Measurements from ENCODE around the gene SLC28A1. TPM values are rescaled to one million over a fixed set of nuclear protein-coding genes. Genes with fewer than 3 reads are reported as not detected.

The SLC28A1 gene
- total and polyA plus RNA-seq, 4 donors = 0.09 to 39.7 (median 18.3) TPM

DNA sequence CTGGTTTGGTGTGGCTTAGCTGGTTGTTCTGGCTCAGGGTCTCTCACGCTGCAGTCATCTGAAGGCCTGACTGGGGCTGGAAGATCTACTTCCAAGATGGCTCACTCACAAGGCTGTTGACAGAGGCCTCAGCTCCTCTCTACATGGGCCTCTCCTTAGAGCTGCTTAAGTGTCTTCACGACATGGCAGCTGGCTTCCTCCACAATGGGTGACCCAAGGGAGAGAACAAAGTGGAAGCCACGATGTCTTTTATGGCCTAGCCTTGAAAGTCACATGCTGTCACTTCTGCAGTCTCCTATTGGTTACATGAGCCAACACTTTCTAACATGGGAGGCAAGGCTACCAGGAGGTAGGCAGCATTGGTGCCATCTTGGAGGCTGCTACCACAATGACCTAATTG, 83.8 kb downstream of the SLC28A1 start:
- H3K9ac ChIP-seq (ENCODE audit: low read depth in 1 of 2, low read length in 2 of 2) = no peak overlapping the region
- WGBS = 95% methylated on average over 3 of the region's 3 CpGs
- no peak for DNase-seq (ENCODE audit: low spot score)
- no peaks in the 10 kb centered on the region for H3K27me3 ChIP-seq (ENCODE audit: control insufficient read depth in 4 of 4, insufficient read depth in 4 of 4, low read length in 3 of 4)
- peaks cover 0 to 17% (median 10%) of the 10 kb centered on the region in 4 donors for H3K36me3 ChIP-seq (ENCODE audit: control insufficient read depth in 4 of 4, insufficient read depth in 3 of 4, low read depth in 1 of 4, low read length in 3 of 4)
- no peak overlapping the region for H3K4me3 ChIP-seq (ENCODE audit: low read depth in 1 of 3, low read length in 3 of 3)
- no peak overlapping the region for H3K27ac ChIP-seq (ENCODE audit: low read depth in 1 of 2, low read length in 2 of 2)
- no peak for TF ChIP-seq YY1 (IDR thresholded peaks at IDR 0.05)
- TF ChIP-seq, protein P1, sequence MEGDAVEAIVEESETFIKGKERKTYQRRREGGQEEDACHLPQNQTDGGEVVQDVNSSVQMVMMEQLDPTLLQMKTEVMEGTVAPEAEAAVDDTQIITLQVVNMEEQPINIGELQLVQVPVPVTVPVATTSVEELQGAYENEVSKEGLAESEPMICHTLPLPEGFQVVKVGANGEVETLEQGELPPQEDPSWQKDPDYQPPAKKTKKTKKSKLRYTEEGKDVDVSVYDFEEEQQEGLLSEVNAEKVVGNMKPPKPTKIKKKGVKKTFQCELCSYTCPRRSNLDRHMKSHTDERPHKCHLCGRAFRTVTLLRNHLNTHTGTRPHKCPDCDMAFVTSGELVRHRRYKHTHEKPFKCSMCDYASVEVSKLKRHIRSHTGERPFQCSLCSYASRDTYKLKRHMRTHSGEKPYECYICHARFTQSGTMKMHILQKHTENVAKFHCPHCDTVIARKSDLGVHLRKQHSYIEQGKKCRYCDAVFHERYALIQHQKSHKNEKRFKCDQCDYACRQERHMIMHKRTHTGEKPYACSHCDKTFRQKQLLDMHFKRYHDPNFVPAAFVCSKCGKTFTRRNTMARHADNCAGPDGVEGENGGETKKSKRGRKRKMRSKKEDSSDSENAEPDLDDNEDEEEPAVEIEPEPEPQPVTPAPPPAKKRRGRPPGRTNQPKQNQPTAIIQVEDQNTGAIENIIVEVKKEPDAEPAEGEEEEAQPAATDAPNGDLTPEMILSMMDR (IDR thresholded peaks at IDR 0.05; ENCODE audit: low read depth, low read length, missing input control) = no peak
- TF ChIP-seq GABPA (IDR thresholded peaks at IDR 0.05 in 1 of 2, conservative IDR thresholded peaks at IDR 0.05 in 1 of 2) = no peak
- TF ChIP-seq RXRA (IDR thresholded peaks at IDR 0.05) = no peak
- TF ChIP-seq JUND (IDR thresholded peaks at IDR 0.05) = no peak
- no peak for TF ChIP-seq TAF1 (conservative IDR thresholded peaks at IDR 0.05)
- TF ChIP-seq, protein P2, sequence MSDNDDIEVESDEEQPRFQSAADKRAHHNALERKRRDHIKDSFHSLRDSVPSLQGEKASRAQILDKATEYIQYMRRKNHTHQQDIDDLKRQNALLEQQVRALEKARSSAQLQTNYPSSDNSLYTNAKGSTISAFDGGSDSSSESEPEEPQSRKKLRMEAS (IDR thresholded peaks at IDR 0.05) = no peak
- TF ChIP-seq EGR1 (IDR thresholded peaks at IDR 0.05; ENCODE audit: low read depth in 2 of 2) = no peak
- no peaks in the 10 kb centered on the region for H3K9me3 ChIP-seq (ENCODE audit: control insufficient read depth in 4 of 4, low read length in 3 of 4)
- no peaks in the 10 kb centered on the region for H3K4me1 ChIP-seq (ENCODE audit: control insufficient read depth in 4 of 4, insufficient read depth in 4 of 4, low read length in 3 of 4)

DNA sequence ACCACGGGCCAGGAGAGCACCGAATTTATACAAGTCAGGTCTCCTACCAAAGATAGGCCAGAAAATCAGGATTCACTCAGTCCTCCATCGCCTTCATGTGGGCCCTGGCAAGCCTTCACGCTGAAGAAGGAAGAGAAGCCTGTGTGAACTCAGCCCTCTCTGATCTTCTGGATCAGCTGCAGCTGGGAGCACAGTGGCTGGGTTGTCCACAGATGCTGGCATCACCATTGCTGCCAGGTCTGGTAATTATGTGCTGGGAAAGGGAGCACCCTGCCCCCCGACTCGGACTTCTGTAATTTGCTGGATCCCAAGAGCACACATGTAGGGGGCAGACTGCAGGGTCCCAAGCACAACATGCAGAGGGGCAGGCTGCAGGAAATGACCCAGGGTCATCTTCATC, 84.8 kb downstream of the SLC28A1 start:
- TF ChIP-seq EGR1 (IDR thresholded peaks at IDR 0.05; ENCODE audit: low read depth in 2 of 2) (no peak), HNF4G (IDR thresholded peaks at IDR 0.05) (no peak), RXRA (IDR thresholded peaks at IDR 0.05) (no peak), SP1 (IDR thresholded peaks at IDR 0.05) (no peak), GABPA (IDR thresholded peaks at IDR 0.05 in 1 of 2, conservative IDR thresholded peaks at IDR 0.05 in 1 of 2) (no peak), HNF4A (conservative IDR thresholded peaks at IDR 0.05) (no peak), FOXA1 (IDR thresholded peaks at IDR 0.05) (no peak), YY1 (IDR thresholded peaks at IDR 0.05) (no peak), FOXA2 (IDR thresholded peaks at IDR 0.05) (no peak), NR2F2 (IDR thresholded peaks at IDR 0.05) (no peak), RAD21 (IDR thresholded peaks at IDR 0.05) (no peak), TAF1 (conservative IDR thresholded peaks at IDR 0.05) (no peak)
- TF ChIP-seq, protein P1 (IDR thresholded peaks at IDR 0.05; ENCODE audit: low read depth, low read length, missing input control) = no peak
- TF ChIP-seq, protein P2 (IDR thresholded peaks at IDR 0.05) = no peak
- TF ChIP-seq, protein P3, sequence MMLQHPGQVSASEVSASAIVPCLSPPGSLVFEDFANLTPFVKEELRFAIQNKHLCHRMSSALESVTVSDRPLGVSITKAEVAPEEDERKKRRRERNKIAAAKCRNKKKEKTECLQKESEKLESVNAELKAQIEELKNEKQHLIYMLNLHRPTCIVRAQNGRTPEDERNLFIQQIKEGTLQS (IDR thresholded peaks at IDR 0.05) = no peak
- TF ChIP-seq, protein P4, sequence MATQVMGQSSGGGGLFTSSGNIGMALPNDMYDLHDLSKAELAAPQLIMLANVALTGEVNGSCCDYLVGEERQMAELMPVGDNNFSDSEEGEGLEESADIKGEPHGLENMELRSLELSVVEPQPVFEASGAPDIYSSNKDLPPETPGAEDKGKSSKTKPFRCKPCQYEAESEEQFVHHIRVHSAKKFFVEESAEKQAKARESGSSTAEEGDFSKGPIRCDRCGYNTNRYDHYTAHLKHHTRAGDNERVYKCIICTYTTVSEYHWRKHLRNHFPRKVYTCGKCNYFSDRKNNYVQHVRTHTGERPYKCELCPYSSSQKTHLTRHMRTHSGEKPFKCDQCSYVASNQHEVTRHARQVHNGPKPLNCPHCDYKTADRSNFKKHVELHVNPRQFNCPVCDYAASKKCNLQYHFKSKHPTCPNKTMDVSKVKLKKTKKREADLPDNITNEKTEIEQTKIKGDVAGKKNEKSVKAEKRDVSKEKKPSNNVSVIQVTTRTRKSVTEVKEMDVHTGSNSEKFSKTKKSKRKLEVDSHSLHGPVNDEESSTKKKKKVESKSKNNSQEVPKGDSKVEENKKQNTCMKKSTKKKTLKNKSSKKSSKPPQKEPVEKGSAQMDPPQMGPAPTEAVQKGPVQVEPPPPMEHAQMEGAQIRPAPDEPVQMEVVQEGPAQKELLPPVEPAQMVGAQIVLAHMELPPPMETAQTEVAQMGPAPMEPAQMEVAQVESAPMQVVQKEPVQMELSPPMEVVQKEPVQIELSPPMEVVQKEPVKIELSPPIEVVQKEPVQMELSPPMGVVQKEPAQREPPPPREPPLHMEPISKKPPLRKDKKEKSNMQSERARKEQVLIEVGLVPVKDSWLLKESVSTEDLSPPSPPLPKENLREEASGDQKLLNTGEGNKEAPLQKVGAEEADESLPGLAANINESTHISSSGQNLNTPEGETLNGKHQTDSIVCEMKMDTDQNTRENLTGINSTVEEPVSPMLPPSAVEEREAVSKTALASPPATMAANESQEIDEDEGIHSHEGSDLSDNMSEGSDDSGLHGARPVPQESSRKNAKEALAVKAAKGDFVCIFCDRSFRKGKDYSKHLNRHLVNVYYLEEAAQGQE (IDR thresholded peaks at IDR 0.05) = no peak
- TF ChIP-seq, protein P5, sequence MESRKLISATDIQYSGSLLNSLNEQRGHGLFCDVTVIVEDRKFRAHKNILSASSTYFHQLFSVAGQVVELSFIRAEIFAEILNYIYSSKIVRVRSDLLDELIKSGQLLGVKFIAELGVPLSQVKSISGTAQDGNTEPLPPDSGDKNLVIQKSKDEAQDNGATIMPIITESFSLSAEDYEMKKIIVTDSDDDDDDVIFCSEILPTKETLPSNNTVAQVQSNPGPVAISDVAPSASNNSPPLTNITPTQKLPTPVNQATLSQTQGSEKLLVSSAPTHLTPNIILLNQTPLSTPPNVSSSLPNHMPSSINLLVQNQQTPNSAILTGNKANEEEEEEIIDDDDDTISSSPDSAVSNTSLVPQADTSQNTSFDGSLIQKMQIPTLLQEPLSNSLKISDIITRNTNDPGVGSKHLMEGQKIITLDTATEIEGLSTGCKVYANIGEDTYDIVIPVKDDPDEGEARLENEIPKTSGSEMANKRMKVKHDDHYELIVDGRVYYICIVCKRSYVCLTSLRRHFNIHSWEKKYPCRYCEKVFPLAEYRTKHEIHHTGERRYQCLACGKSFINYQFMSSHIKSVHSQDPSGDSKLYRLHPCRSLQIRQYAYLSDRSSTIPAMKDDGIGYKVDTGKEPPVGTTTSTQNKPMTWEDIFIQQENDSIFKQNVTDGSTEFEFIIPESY (IDR thresholded peaks at IDR 0.05) = no peak
- Histone ChIP-seq H3K4me1 (ENCODE audit: control insufficient read depth in 4 of 4, insufficient read depth in 4 of 4, low read length in 3 of 4) (no peaks in the 10 kb centered on the region), H3K27ac (ENCODE audit: low read depth in 1 of 2, low read length in 2 of 2) (no peak overlapping the region), H3K27me3 (ENCODE audit: control insufficient read depth in 4 of 4, insufficient read depth in 4 of 4, low read length in 3 of 4) (no peaks in the 10 kb centered on the region), H3K36me3 (ENCODE audit: control insufficient read depth in 4 of 4, insufficient read depth in 3 of 4, low read depth in 1 of 4, low read length in 3 of 4) (peaks cover 0 to 10% (median 5%) of the 10 kb centered on the region in 4 donors), H3K4me3 (ENCODE audit: low read depth in 1 of 3, low read length in 3 of 3) (no peak overlapping the region), H3K9me3 (ENCODE audit: control insufficient read depth in 4 of 4, low read length in 3 of 4) (no peaks in the 10 kb centered on the region), H3K9ac (ENCODE audit: low read depth in 1 of 2, low read length in 2 of 2) (no peak overlapping the region)
- no peak for DNase-seq (ENCODE audit: low spot score)
- 91% methylated on average over 6 of the region's 6 CpGs for WGBS
